HCT116 (cell line): ENCODE measurements around the gene FNBP1L. TPM values are rescaled to one million over a fixed set of nuclear protein-coding genes. Genes with fewer than 3 reads are reported as not detected.

Source experiments
- ATAC-seq: fragments of 200-7000 bp; cut with Tn5 transposase; 2 replicates; pipeline ENCODE4 v1.9.1; 2020; ENCODE audit warnings: mild to moderate bottlenecking, moderate library complexity
- BruUV-seq: library from RNA; stranded (reverse); fragments of 400-500 nt; replicated peaks from 2 replicates; lab custom pipeline; 2021; lab: Mats Ljungman, UMichigan
- CTCF ChIA-PET: fragments of 300-600 bp; sonication (Branson Sonifier 250); formaldehyde crosslinking; loops from one replicate; lab custom pipeline; 2021; ENCODE audit warnings: antibody characterized with exemption; lab: Charles Lee
- POLR2A ChIA-PET: fragments of 300-600, 350-600 bp; sonication (Branson Sonifier 250); formaldehyde crosslinking; loops from one replicate; lab custom pipeline; 2021; ENCODE audit warnings: antibody characterized with exemption; lab: Charles Lee
- RAD21 ChIA-PET, 2 experiments: fragments of 300-600 bp; sonication (Branson Sonifier 250); formaldehyde crosslinking; loops; one replicate each; lab custom pipeline; 2023; ENCODE audit warnings: low total read pairs in 2 of 2; ENCODE audit not compliant: uncharacterized antibody in 2 of 2, unreplicated experiment in 2 of 2, low non-redundant PET in 1 of 2; lab: Charles Lee
- DNase-seq: peaks from one replicate; pipeline ENCODE4 v3.0.0-alpha.2; 2010; ENCODE audit warnings: low read depth, low spot score
- H2AFZ ChIP-seq: fragments of 200-600 bp; shearing (Covaris generic), sonication (generic); 2 replicates; pipeline ENCODE4 v1.6.1; 2017; ENCODE audit warnings: low read depth, mixed run types, mixed read lengths, antibody characterized with exemption, low read length; ENCODE audit not compliant: poor library complexity, severe bottlenecking
- H3K27ac ChIP-seq: 2 replicates; pipeline ENCODE4 v1.5.1; 2012; ENCODE audit warnings: low read depth, low read length
- H3K27me3 ChIP-seq: fragments of 200-600 bp; sonication (generic); 2 replicates; pipeline ENCODE4 v1.6.1; 2016; ENCODE audit warnings: mixed run types, low read length, mixed read lengths; ENCODE audit not compliant: insufficient read depth
- H3K36me3 ChIP-seq, 2 experiments: fragments of 200-500 bp in 1 of 2; fragments of 200-600 bp in 1 of 2; sonication (Bioruptor generic) in 1 of 2; sonication (generic) in 1 of 2; 2 replicates each; pipeline versions ENCODE4 v1.5.1 to v1.6.1; 2014 to 2016; ENCODE audit warnings: low read length in 2 of 2, inconsistent platforms in 1 of 2, mixed read lengths in 1 of 2, mixed run types in 1 of 2; ENCODE audit not compliant: insufficient read depth in 2 of 2, control insufficient read depth in 1 of 2
- H3K4me1 ChIP-seq, 2 experiments: fragments of 200-600 bp in 1 of 2; sonication (generic) in 1 of 2; 2 replicates each; pipeline versions ENCODE4 v1.5.1 to v1.6.1; 2012 to 2017; ENCODE audit warnings: low read length in 2 of 2, inconsistent platforms in 1 of 2, mild to moderate bottlenecking in 1 of 2, mixed read lengths in 1 of 2, mixed run types in 1 of 2, moderate library complexity in 1 of 2; ENCODE audit not compliant: insufficient read depth in 2 of 2, control insufficient read depth in 1 of 2
- H3K4me2 ChIP-seq: fragments of 200-600 bp; sonication (generic); 2 replicates; pipeline ENCODE4 v1.6.1; 2017; ENCODE audit warnings: mixed run types, low read length, mixed read lengths
- H3K4me3 ChIP-seq, 2 experiments: fragments of 200-600 bp in 1 of 2; sonication (generic) in 1 of 2; replicated peaks in 1 of 2; 2 replicates each; pipeline ENCODE4 v1.5.1; 2011 to 2016; ENCODE audit warnings: low read length in 2 of 2, control low read depth in 1 of 2, low read depth in 1 of 2, mild to moderate bottlenecking in 1 of 2, mixed read lengths in 1 of 2, mixed run types in 1 of 2
- H3K79me2 ChIP-seq: fragments of 200-600 bp; sonication (generic); 2 replicates; pipeline ENCODE4 v1.6.1; 2017; ENCODE audit warnings: mild to moderate bottlenecking, mixed run types, low read length, moderate library complexity, mixed read lengths; ENCODE audit not compliant: insufficient read depth
- H3K9ac ChIP-seq: fragments of 200-600 bp; sonication (generic); 2 replicates; pipeline ENCODE4 v1.6.1; 2016; ENCODE audit warnings: low read length, mixed read lengths
- H3K9me2 ChIP-seq: fragments of 200-600 bp; sonication (generic), shearing (Covaris generic); 2 replicates; pipeline ENCODE4 v1.6.1; 2017; ENCODE audit warnings: mixed run types, mild to moderate bottlenecking, moderate library complexity; ENCODE audit not compliant: insufficient read depth
- H3K9me3 ChIP-seq, 2 experiments: fragments of 200-500 bp in 1 of 2; fragments of 200-600 bp in 1 of 2; sonication (Bioruptor generic) in 1 of 2; sonication (generic) in 1 of 2; 2 replicates each; pipeline ENCODE4 v1.6.1; 2014 to 2017; ENCODE audit warnings: low read length in 2 of 2, mixed read lengths in 2 of 2, inconsistent platforms in 1 of 2, low read depth in 1 of 2, mild to moderate bottlenecking in 1 of 2, mixed run types in 1 of 2, moderate library complexity in 1 of 2; ENCODE audit not compliant: control insufficient read depth in 1 of 2, insufficient read depth in 1 of 2
- H4K20me1 ChIP-seq: fragments of 200-600 bp; sonication (generic), shearing (Covaris generic); 2 replicates; pipeline ENCODE4 v1.6.1; 2017; ENCODE audit warnings: mixed run types, mild to moderate bottlenecking, moderate library complexity; ENCODE audit not compliant: insufficient read depth
- EGR1 ChIP-seq: IDR thresholded peaks from 2 replicates; pipeline ENCODE4 v1.6.1; 2012; ENCODE audit warnings: low read depth
- FOSL1 ChIP-seq: IDR thresholded peaks from 2 replicates; pipeline ENCODE4 v1.6.1; 2012; ENCODE audit warnings: low read depth
- JUND ChIP-seq: IDR thresholded peaks from 2 replicates; pipeline ENCODE4 v1.6.1; 2012
- POLR2AphosphoS5 ChIP-seq: IDR thresholded peaks from 2 replicates; pipeline ENCODE4 v1.6.1; 2011; ENCODE audit warnings: mild to moderate bottlenecking, low read depth, low read length, moderate library complexity
- TCF7L2 ChIP-seq: IDR thresholded peaks from 2 replicates; pipeline ENCODE4 v1.7.0; 2011; ENCODE audit warnings: borderline replicate concordance, inconsistent platforms; ENCODE audit not compliant: insufficient read depth, insufficient read length; ENCODE audit errors: extremely low read depth
- ZFX ChIP-seq: fragments of 450-650 bp; IDR thresholded peaks from 2 replicates; pipeline ENCODE4 v1.6.1; 2017
- ZNF274 ChIP-seq: fragments of 200-500 bp; sonication (Bioruptor generic); IDR thresholded peaks from 2 replicates; pipeline ENCODE4 v1.6.1; 2014; ENCODE audit warnings: mild to moderate bottlenecking, low read depth, low read length, inconsistent platforms
- intact Hi-C: fragments of 100-400 bp; cut with micrococcal nuclease; formaldehyde crosslinking; loops from 2 replicates; pipeline ENCODE4 v1.10.0; 2022
- total RNA-seq: library from RNA; stranded (reverse); gene quantifications from one replicate; pipeline ENCODE4 v1.2.1, GENCODE V29; 2021; ENCODE audit not compliant: unreplicated experiment
- TF ChIP-seq, protein P1 (sequence below), 3 experiments: fragments of 200-600 bp in 1 of 3; sonication (generic) in 1 of 3; IDR thresholded peaks in 2 of 3; conservative IDR thresholded peaks in 1 of 3; 2 replicates each; pipeline ENCODE4 v1.5.1; 2012 to 2017; ENCODE audit warnings: low read depth in 2 of 3, low read length in 2 of 3, antibody characterized with exemption in 1 of 3, borderline replicate concordance in 1 of 3, control low read depth in 1 of 3, mild to moderate bottlenecking in 1 of 3, mixed read lengths in 1 of 3, mixed run types in 1 of 3, moderate library complexity in 1 of 3; ENCODE audit not compliant: insufficient read depth in 1 of 3
- TF ChIP-seq, protein P2 (sequence below): IDR thresholded peaks from 2 replicates; pipeline ENCODE4 v1.6.1; 2012
- TF ChIP-seq, protein P3 (sequence below): IDR thresholded peaks from 2 replicates; pipeline ENCODE4 v1.6.1; 2012; ENCODE audit warnings: low read depth
- TF ChIP-seq, protein P4 (sequence below): IDR thresholded peaks from 2 replicates; pipeline ENCODE4 v1.6.1; 2012

The FNBP1L gene
- total RNA-seq, 1 experiment from 2014 or later: 26.1 TPM

DNA sequence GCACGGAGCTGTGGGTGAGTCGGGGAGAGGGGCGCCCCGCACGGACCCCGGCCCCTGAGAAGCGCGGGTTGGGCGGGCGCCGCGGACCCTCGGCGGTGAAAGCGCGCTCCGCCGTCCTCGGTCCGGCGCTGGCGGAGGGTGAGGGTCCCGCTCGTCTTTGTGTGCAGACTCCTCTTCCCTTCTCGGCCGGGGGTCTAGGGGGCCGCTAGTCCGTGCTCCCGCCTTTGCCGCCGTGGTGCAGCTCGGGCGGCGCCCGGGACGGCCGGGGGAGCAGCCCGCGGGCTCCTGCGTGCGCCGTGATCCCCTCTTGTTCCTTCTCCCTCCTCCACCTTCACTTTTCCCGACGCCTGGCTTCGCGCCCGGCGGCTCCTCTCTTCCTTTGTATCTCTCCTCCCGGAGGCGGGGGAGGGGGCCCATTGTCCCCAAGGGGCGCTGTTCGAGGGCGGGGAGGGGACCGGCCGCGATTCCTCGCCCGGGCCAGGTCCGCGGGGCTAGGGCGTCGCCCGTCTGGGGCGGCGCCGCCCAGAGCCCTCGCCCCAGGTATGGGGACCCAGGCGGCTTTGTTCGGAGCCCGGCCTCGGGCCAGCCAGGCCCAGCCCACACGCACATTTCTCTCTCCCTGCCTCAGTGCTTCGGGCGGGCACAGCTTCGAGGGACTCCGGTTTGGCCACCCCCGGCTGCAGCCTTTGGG, 519 bp downstream of the FNBP1L start:
- no peaks in the 10 kb centered on the region for H3K9me3 ChIP-seq
- intact Hi-C loops: loop anchor here (10.0 kb wide), 1 partner anchor 366 kb away; no protein-coding TSS in a partner anchor
- BruUV-seq: no TSS peak
- H3K79me2 ChIP-seq: peaks cover 49% of the 10 kb centered on the region
- peak overlapping the region; percentile 81 for H3K9ac ChIP-seq
- ChIA-PET RAD21 (no interaction called here), CTCF (interaction anchor here (1.0 to 1.5 kb wide), 2 partner anchors 365 to 396 kb away, joined by 3 to 4 read pairs; no protein-coding TSS in a partner anchor), POLR2A (interaction anchor here (0.7 to 2.1 kb wide), 2 partner anchors 197 to 365 kb away, joined by 3 to 5 read pairs; no protein-coding TSS in a partner anchor)
- peak overlapping the region; percentile 84 for H3K27ac ChIP-seq
- H3K36me3 ChIP-seq: no peaks in the 10 kb centered on the region
- no peaks in the 10 kb centered on the region for H3K27me3 ChIP-seq
- DNase-seq (no peak), ATAC-seq (peak; percentile 67)
- peaks cover 5 to 26% of the 10 kb centered on the region in 2 experiments; a peak in 3 of 4 replicates for H3K4me1 ChIP-seq
- no peaks in the 10 kb centered on the region for H3K9me2 ChIP-seq
- no peak for TF ChIP-seq ZNF274
- TF ChIP-seq, protein P1, sequence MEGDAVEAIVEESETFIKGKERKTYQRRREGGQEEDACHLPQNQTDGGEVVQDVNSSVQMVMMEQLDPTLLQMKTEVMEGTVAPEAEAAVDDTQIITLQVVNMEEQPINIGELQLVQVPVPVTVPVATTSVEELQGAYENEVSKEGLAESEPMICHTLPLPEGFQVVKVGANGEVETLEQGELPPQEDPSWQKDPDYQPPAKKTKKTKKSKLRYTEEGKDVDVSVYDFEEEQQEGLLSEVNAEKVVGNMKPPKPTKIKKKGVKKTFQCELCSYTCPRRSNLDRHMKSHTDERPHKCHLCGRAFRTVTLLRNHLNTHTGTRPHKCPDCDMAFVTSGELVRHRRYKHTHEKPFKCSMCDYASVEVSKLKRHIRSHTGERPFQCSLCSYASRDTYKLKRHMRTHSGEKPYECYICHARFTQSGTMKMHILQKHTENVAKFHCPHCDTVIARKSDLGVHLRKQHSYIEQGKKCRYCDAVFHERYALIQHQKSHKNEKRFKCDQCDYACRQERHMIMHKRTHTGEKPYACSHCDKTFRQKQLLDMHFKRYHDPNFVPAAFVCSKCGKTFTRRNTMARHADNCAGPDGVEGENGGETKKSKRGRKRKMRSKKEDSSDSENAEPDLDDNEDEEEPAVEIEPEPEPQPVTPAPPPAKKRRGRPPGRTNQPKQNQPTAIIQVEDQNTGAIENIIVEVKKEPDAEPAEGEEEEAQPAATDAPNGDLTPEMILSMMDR (IDR thresholded peaks at IDR 0.05 in 2 of 3, conservative IDR thresholded peaks at IDR 0.05 in 1 of 3; ENCODE audit: borderline replicate concordance in 1 of 3, insufficient read depth in 1 of 3, low read depth in 2 of 3, low read length in 2 of 3): 0 out of 6 replicates have a peak, but pooled peaks of 1 of the 3 experiments have one; percentile 9
- no peak for TF ChIP-seq EGR1
- TF ChIP-seq POLR2AphosphoS5: no peak
- TF ChIP-seq, protein P2, sequence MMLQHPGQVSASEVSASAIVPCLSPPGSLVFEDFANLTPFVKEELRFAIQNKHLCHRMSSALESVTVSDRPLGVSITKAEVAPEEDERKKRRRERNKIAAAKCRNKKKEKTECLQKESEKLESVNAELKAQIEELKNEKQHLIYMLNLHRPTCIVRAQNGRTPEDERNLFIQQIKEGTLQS: no peak
- TF ChIP-seq ZFX: peak; percentile 35; the same call in 1 of the 2 replicates
- TF ChIP-seq, protein P3, sequence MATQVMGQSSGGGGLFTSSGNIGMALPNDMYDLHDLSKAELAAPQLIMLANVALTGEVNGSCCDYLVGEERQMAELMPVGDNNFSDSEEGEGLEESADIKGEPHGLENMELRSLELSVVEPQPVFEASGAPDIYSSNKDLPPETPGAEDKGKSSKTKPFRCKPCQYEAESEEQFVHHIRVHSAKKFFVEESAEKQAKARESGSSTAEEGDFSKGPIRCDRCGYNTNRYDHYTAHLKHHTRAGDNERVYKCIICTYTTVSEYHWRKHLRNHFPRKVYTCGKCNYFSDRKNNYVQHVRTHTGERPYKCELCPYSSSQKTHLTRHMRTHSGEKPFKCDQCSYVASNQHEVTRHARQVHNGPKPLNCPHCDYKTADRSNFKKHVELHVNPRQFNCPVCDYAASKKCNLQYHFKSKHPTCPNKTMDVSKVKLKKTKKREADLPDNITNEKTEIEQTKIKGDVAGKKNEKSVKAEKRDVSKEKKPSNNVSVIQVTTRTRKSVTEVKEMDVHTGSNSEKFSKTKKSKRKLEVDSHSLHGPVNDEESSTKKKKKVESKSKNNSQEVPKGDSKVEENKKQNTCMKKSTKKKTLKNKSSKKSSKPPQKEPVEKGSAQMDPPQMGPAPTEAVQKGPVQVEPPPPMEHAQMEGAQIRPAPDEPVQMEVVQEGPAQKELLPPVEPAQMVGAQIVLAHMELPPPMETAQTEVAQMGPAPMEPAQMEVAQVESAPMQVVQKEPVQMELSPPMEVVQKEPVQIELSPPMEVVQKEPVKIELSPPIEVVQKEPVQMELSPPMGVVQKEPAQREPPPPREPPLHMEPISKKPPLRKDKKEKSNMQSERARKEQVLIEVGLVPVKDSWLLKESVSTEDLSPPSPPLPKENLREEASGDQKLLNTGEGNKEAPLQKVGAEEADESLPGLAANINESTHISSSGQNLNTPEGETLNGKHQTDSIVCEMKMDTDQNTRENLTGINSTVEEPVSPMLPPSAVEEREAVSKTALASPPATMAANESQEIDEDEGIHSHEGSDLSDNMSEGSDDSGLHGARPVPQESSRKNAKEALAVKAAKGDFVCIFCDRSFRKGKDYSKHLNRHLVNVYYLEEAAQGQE: no peak
- TF ChIP-seq, protein P4, sequence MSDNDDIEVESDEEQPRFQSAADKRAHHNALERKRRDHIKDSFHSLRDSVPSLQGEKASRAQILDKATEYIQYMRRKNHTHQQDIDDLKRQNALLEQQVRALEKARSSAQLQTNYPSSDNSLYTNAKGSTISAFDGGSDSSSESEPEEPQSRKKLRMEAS: peak; percentile 37; the same call in 1 of the 2 replicates
- TF ChIP-seq FOSL1: no peak
- TF ChIP-seq TCF7L2: peak; percentile 46
- no peak for TF ChIP-seq JUND
- peak overlapping the region; percentile 99 for H3K4me2 ChIP-seq
- peaks cover 11% of the 10 kb centered on the region; the same call in 1 of the 2 replicates for H4K20me1 ChIP-seq
- H2AFZ ChIP-seq: peak overlapping the region; percentile 66
- H3K4me3 ChIP-seq: peak overlapping the region; percentile 64 to 86
